GM13977 (cell line): Measurements from ENCODE around the gene COPRS.
"Not testable (repeated sequence)": the region's sequence is repeated elsewhere in the genome, so short reads cannot be mapped to it uniquely, and the experiment has no call there.

Experiments
- DNase-seq: peaks from one replicate; pipeline ENCODE4 v3.0.0; 2012; ENCODE audit warnings: low spot score
- CTCF ChIP-seq: IDR thresholded peaks from 2 replicates; pipeline ENCODE4 v1.5.1; 2012; ENCODE audit warnings: mild to moderate bottlenecking, control low read depth; ENCODE audit not compliant: insufficient read depth; ENCODE audit errors: extremely low read depth, missing control alignments
- in situ Hi-C: fragments of 300-500 bp; cut with MboI; formaldehyde crosslinking; loops from one replicate; pipeline ENCODE4 v1.12.0; 2022; ENCODE audit warnings: low sequenced_read_pairs, low pct_unique_long_range_greater_than_20kb, mixed read lengths, inconsistent platforms; ENCODE audit not compliant: unreplicated experiment

The COPRS gene

GRCh38 chr17:31815212-31815730, 43.8 kb downstream of the COPRS start:
- TF ChIP-seq CTCF: no peak
- in situ Hi-C loops: no loop called here

GRCh38 chr17:31811101-31811500, 47.9 kb downstream of the COPRS start:
- in situ Hi-C loops: no loop called here
- TF ChIP-seq CTCF: no peak
- no peak for DNase-seq

More at GRCh38 chr17:31815212-31815730, 43.8 kb downstream of the COPRS start:
- no peak for DNase-seq

GRCh38 chr17:31809876-31810275, 49.2 kb downstream of the COPRS start:
- DNase-seq, in situ Hi-C loops: not testable (repeated sequence)

GRCh38 chr17:31808521-31809050, 50.5 kb downstream of the COPRS start:
- in situ Hi-C loops: no loop called here
- DNase-seq: no peak
- no peak for TF ChIP-seq CTCF

GRCh38 chr17:31807846-31808245, 51.2 kb downstream of the COPRS start:
- no peak for DNase-seq
- TF ChIP-seq CTCF: no peak
- in situ Hi-C loops: no loop called here

- no peak for DNase-seq
- TF ChIP-seq CTCF: no peak
- in situ Hi-C loops: no loop called here
These were observed 52.1 kb downstream of the COPRS start for GRCh38 chr17:31806921-31807320.

GRCh38 chr17:31803494-31804213, 55.4 kb downstream of the COPRS start:
- no peak for TF ChIP-seq CTCF
- in situ Hi-C loops: no loop called here
- no peak for DNase-seq
